CD4-positive, alpha-beta T cell treated with Interleukin-6 for 4 hours (primary cell): ENCODE results near the gene MCM8.

Experiments used
- DNase-seq: peaks from one replicate; pipeline ENCODE4 v3.0.0-alpha.2; 2020; ENCODE audit warnings: mixed read lengths

The MCM8 gene

DNA sequence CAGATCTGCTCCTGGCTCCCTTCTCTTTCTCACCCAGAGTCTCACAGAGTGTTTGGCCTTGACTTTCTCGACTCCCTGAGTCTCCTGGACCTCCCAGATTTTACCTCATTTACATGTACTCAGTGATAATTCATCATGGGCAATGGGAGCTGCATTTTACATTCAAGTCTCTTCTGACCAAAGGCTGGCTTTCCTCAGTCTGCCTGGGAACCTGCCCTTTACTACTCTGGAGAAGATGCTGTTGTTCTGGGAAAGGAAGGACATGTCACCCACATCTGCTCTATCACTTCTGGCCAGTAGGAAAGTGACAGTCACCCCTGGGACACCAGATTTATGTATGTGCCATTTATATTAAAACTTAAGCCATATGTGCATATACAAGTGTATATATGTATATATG lies 96.0 kb downstream of the MCM8 start:
- no peak for DNase-seq

DNA sequence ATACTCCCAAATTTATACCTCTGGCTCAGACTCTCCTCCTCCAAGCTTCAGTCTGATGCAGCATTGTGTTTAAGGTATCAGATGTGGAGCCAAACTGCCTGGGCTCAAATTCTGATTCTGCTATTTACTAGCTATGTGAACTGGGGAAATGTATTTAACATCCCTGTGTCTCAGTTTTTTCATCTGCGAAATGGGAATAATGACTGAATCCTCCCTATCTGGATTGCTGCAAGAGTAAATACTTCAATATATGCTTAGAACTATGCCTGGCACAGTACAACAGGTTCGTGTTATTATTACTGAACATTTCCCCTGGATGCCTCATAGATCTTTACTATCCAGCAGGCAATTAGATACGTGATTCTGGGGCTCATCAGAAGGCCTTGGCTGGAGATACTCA lies 97.9 kb downstream of the MCM8 start:
- no peak for DNase-seq
